GM18907 (cell line): Measurements from ENCODE around the gene CDC42EP3.
A peak's percentile ranks its signal among the peaks of the same experiment; 100 is the strongest.

ENCODE experiments used
- ATAC-seq: cut with Tn5 transposase; IDR thresholded peaks from one replicate; pipeline ENCODE4 v1.9.1; 2021; ENCODE audit warnings: mild to moderate bottlenecking, moderate library complexity; ENCODE audit not compliant: unreplicated experiment

The CDC42EP3 gene

DNA sequence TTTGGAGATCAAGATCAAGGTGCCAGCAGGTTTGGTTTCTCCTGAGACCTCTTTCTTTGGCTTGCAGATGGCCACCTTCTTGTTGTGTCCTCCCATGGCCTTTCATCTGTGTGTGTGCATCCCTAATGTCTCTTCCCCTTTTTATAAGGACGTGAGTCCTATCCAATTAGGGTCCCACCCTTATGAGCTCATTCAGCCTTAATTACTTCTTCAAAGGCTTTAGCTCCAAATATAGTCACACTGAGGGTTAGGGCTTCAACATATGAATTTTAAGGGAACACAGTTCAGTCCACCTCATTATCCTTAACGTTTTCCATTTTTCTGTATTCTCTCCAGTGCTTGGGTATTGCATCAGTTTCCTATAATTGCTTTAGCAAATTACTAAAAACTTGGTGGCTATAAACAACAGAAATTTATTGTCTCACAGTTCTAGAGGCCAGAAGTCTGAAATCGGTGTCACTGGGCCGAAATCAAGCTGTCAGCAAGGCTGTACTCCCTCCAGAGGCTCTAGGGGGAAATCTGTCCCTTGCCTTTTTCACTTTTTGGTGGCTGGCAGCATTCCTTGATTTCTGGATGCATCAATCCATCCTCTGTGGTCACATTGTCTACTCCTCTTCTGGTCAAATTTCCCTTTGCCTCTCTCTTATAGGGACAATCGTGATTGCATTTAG, 34.1 kb downstream of the CDC42EP3 start:
- no peak for ATAC-seq

DNA sequence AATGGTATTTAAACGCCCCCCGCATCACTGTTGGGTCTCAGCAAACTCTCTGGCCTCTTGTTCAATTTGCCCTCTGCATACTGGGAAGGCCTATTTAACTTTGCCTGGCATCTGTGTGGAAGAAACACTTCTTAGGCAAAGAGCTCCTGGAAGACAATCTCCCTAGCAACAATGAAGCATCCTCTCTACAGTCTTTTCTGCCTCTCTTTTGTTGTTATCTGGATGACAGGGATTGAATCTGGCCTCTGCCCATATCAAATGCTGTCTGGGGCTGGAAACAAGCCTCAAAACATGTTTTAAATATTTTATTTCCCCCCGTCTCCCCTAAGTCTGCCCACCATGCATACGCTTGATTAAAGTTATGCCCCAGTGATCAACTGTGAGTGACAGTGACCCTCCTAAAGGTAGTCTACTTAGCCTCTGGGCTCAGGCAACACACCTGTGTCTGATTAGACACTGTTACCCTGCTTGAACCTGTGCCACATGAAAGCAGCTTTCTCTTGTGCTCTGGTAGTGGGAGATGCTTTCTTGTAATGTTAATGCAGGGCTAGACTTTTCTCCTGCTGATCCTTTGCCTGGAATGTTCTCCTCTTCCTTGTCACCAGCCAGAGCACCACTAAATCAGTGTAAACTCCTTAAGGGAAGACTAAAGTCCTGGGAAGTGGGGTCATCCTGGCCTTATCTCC, 34.9 kb downstream of the CDC42EP3 start:
- ATAC-seq = no peak

DNA sequence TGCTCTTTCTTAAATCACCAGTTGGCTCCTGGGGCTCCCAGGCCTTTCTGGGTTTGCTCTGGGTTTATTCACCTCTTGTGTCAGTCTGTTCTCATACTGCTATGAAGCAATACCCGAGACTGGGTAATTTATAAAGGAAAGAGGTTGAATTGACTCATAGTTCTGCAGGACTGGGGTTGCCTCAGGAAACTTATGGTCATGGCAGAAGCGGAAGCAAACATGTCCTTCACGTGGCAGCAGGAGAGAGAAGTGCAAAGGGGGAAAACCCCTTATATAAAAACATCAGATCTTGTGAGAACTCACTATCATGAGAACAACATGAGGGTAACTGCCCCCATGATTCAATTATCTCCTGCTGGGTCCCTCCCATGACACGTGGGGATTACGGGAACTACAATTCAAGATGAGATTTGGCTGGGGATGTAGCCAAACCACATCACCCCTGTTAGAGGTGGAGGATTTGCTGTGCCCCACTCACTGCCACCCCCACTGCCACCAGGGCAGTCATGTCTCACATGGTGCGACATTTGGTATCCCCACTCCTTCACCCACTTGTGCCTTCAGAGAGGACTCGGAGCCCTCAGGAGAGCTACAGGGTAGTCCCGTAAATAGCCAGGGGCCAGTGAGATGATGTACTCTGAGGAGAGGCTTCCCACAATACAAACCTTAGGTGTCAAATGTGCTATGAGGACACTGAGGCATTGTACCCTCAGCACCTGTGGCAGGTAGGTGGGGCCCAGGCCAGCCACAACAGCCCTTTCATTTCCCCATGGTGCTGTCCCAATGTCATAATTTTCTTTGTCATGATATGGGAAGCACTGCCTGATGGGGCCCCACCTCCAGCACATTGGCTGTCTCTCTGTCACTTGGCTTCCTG, 35.7 kb downstream of the CDC42EP3 start:
- ATAC-seq = peak; percentile 84

DNA sequence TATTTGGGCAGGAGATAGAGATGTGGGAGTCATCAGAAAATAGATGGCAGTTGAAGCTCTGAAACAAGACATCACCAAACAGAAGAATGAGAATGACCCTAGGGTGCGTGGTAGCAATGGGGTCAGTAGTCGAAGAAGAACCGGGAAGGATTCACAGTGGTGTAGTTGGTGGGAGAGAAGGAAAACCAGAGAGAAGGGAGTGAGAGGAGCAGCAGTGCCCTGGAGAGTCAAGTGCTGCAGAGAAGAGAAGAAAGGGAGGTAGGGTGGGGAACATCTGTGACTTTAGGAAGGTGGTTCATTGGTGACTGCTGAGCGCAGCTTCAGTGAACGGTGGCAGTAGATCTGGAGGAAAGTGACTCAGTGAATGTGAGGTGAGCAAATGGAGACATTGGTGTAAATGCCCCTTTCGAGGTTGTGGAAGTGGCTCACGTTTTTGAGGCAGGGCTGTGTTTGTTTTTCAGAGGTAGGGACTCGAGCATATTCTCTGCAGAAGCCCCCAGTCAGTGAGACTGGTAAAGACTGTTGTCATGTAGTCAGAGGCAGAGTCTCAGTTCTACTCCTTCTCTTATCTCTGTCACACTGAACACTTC, 36.4 kb downstream of the CDC42EP3 start:
- no peak for ATAC-seq

DNA sequence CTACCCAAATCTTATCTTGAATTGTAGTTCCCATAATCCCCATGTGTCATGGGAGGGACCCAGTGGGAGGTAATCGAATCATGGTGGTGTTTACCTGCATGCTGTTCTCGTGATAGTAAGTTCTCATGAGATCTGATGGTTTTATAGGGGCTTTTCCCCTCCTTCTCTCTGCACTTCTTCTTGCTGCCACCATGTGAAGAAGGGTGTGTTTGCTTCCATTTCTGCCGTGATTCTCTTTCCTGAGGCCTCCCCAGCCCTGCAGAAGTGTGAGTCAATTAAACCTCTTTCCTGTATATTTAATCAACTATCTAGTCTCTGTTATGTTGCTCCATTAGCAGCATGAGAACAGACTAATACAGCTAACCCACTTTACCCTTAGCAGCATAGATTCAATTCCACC, 37.6 kb downstream of the CDC42EP3 start:
- no peak for ATAC-seq

DNA sequence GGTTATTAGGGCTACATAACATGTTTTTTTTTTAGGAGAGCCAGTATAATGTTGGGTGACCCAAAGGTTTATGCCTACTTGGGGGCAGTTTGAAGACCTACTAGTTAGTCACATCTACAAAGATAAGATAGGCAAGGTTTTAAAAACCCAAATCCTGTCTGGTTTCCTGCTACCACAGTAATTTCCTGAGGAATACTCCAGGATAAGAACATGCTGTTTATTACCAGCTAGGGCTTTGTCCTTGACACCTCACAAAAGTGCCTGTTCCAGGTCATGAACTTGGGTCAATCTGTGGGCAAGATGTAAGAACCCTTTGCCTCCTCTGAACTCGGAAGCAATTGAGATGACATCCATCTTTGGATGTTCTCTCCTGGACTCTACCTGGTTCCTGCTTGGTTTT, 38.2 kb downstream of the CDC42EP3 start:
- ATAC-seq = no peak

DNA sequence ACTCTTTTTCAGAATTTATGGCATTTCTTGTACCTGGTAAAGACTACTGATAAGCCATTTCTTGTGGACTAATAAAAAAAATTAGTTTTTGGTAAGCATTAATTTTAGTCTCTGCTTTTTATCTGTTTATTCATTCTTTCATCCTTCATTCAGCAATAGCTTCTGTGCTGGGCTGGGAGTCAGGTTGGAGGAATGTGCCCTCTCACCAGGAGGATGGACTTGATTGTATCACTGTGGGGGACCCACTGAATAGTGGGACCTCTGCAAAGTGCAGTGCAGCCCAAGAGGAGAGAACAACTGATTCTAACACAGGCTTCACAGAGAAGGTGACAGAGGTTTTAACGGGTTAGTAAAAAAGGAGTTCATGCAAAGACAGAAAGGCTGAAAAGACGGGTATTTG, 39.1 kb downstream of the CDC42EP3 start:
- ATAC-seq = no peak

DNA sequence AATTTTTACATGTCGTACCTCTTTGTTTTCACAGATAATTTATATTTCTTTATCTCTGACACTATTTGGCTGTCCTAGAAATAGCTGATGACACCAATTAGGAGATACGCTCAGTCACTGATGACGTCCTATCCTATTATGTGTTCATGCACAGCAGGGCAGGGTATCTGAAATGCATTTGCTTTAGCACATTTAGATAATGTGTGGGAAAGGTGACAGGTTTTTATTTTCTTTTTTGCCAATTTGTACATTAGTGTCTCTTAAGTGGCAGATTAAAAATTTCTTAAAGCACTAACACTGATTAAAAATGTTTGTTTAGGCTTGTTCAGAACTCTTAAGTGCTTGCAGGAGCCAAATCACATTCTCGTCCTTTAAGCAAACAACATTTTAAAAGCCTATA, 39.7 kb downstream of the CDC42EP3 start:
- ATAC-seq = no peak

- no peak for ATAC-seq
Observed at GRCh38 chr2:37631292-37631691, 40.1 kb downstream of the CDC42EP3 start.

GRCh38 chr2:37630776-37631175, 40.7 kb downstream of the CDC42EP3 start:
- ATAC-seq = no peak

- ATAC-seq = no peak
Observed at GRCh38 chr2:37630301-37630700, 41.1 kb downstream of the CDC42EP3 start.

DNA sequence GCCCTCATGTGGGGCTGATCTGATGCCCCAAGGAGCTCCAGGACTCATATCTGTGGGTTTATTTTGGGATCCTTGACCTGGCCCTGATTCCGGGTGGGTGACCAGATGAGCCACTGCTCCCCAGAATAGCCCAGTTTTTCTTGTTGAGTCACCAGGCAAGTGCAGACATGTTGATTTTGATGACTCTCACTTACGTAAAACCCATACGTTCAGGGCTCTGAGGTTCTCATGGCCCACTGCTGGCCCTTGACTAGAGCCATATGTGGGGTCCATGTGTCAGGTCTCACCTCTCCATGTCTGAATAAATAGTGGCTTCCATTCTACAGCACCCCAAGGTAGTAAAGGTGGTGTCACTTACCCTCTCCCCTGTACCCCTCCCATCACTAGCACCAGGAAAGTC, 41.9 kb downstream of the CDC42EP3 start:
- no peak for ATAC-seq

GRCh38 chr2:37627710-37628109, 43.7 kb downstream of the CDC42EP3 start:
- ATAC-seq = no peak

DNA sequence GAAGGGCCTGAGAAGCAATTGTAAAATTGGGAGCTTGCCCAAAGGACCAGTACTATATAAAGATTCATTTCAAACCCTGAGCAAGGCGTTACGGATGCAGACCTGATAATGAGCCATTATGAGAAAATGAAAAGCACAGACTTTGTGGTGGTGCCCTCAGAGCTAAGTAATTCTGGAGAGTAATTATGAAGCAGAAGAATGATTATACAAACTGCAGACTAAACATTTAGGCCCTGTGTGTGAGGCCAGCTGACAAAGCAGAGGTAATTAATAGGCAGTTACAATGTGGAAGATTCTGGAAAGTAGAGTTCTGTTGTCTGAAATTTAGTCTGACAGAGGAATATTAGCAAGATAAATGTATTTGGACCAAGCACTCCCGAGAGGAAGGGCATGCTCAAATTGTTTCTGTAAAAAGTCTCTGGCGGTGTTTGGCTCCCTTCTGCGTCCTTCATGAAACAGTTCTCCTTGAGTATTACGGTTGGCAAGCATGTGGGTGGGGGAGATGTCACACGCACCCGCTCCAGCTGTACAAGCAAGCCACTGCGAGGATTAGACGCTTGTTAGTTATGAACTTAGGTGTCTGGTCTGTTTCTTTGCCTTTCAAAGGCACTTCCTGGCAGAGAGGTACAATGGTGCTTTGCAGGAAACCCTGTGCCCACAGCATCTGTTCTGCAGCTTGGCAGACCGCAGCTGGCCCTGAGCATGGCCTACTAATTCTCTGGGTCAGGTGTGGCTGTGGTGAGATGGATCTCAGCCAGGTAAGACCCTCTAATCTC, 45.5 kb downstream of the CDC42EP3 start:
- peak; percentile 70 for ATAC-seq

GRCh38 chr2:37625156-37625555, 46.3 kb downstream of the CDC42EP3 start:
- no peak for ATAC-seq

- peak; percentile 83 for ATAC-seq
Observed at GRCh38 chr2:37623971-37624900, 47.2 kb downstream of the CDC42EP3 start.

GRCh38 chr2:37623406-37623805, 48.0 kb downstream of the CDC42EP3 start:
- no peak for ATAC-seq

DNA sequence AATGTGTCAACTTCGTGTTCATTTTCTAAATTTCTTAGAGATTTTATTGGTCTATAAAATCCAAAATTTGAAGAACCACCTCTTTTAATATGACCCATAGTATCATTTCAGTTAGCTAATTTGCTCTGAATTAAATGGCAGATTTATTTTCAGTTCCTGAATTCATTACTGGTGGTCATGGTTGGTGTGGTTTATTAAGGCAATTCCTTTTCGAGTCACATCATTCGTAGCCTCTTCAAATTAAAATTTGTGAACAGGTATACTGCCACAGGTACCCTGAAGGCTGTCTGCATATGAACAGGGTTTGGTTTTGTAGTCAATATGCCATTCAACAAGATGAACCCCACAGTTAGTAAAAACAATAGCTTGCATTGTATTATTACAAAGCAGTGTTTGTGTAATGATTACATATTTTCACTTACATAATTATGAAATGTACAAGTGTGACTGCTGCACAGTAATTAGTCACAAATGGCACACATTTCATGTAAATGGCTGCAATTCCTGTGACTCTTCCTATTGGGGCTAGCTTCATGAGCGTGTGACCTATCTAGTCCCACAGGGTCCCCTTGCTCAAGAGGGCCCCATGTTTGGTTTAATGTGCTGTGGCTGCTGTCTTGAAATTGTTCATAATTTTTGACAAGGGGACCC, 48.9 kb downstream of the CDC42EP3 start:
- ATAC-seq = no peak

DNA sequence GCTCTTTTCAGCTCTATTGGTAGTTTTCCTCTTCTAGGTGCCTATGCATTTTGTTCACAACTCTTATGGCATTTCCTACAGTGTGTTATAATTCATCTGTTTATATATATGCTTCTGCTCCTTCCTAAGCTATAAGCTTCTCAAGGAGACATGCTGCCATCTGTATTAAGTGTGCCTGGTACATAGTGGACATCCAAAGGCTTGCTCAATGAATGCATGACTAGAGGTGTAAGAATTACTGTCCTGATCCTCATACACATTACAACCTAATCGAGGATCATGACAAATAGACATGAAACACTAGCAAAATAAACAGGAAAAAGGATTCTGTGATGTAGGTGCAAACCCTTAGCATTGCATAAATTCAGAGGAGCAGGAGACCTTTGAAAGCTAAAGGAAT, 50.2 kb downstream of the CDC42EP3 start:
- no peak for ATAC-seq
